GM12801 (cell line): ENCODE data around the gene NCLN.

ENCODE experiments used
- TF ChIP-seq, protein P1 (sequence below): IDR thresholded peaks from one replicate; pipeline ENCODE4 v1.5.1; 2011; ENCODE audit warnings: control low read depth; ENCODE audit not compliant: insufficient read length; ENCODE audit errors: extremely low read depth

The NCLN gene, protein sequence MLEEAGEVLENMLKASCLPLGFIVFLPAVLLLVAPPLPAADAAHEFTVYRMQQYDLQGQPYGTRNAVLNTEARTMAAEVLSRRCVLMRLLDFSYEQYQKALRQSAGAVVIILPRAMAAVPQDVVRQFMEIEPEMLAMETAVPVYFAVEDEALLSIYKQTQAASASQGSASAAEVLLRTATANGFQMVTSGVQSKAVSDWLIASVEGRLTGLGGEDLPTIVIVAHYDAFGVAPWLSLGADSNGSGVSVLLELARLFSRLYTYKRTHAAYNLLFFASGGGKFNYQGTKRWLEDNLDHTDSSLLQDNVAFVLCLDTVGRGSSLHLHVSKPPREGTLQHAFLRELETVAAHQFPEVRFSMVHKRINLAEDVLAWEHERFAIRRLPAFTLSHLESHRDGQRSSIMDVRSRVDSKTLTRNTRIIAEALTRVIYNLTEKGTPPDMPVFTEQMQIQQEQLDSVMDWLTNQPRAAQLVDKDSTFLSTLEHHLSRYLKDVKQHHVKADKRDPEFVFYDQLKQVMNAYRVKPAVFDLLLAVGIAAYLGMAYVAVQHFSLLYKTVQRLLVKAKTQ

DNA sequence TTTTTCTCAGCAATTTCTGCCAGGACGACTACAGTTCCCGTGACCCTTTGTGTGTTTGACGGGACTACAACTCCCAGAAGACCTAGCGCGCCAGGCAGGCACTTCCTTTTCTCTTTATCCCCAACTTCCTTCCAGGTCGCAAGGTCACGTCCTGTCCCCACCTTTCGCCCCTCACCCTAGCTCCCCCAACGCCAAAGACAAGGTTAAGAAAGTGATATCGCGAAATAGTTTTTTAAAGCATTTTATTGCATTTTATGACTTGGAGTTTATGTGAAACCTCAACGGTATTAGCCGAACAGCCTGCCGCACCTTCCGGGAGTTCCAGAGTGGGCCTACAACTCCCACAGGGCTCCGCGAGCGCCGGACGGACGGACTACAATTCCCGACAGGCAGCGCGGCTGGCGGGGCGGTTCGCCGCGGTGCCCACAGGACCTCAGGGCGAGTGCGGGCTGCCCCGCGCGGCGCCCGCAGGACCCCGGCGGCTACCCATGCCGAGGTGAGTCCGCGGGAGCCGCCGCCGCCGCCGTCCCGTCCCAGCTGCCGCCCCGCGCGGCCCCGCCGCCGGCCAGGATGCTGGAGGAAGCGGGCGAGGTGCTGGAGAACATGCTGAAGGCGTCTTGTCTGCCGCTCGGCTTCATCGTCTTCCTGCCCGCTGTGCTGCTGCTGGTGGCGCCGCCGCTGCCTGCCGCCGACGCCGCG, at the start of gene NCLN:
Gene NCLN, plus strand, starts transcription at position 470 of the 699 bp plus-strand sequence. Its CDS starts 101 bp downstream, at position 571.
- TF ChIP-seq, protein P1, sequence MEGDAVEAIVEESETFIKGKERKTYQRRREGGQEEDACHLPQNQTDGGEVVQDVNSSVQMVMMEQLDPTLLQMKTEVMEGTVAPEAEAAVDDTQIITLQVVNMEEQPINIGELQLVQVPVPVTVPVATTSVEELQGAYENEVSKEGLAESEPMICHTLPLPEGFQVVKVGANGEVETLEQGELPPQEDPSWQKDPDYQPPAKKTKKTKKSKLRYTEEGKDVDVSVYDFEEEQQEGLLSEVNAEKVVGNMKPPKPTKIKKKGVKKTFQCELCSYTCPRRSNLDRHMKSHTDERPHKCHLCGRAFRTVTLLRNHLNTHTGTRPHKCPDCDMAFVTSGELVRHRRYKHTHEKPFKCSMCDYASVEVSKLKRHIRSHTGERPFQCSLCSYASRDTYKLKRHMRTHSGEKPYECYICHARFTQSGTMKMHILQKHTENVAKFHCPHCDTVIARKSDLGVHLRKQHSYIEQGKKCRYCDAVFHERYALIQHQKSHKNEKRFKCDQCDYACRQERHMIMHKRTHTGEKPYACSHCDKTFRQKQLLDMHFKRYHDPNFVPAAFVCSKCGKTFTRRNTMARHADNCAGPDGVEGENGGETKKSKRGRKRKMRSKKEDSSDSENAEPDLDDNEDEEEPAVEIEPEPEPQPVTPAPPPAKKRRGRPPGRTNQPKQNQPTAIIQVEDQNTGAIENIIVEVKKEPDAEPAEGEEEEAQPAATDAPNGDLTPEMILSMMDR, result no peak

DNA sequence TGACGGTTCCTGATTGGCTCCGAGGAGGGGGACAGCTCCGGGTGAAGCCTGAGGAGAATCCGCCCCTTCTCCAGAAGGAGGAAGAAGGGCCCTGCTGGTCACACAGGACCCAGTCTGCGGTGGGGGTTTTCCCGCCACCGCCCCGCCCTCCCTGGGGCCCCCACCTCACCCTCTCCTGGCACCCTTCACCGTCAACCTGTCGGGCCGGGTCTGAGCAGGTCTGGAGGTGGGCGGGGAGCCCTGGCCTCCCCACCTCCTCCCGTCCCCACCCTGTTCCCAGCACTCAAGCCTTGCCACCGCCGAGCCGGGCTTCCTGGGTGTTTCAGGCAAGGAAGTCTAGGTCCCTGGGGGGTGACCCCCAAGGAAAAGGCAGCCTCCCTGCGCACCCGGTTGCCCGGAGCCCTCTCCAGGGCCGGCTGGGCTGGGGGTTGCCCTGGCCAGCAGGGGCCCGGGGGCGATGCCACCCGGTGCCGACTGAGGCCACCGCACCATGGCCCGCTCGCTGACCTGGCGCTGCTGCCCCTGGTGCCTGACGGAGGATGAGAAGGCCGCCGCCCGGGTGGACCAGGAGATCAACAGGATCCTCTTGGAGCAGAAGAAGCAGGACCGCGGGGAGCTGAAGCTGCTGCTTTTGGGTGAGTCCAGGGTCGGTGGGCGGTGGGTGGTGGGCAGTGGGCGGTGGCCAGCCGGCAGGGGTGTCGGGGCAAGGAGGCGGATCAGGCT, 49.6 kb upstream of the NCLN start, which contains the start of gene GNA15:
Gene GNA15, plus strand, starts transcription at position 73 of the 723 bp plus-strand sequence. Its CDS starts 418 bp downstream, at position 491.
- TF ChIP-seq, protein P1, result no peak

DNA sequence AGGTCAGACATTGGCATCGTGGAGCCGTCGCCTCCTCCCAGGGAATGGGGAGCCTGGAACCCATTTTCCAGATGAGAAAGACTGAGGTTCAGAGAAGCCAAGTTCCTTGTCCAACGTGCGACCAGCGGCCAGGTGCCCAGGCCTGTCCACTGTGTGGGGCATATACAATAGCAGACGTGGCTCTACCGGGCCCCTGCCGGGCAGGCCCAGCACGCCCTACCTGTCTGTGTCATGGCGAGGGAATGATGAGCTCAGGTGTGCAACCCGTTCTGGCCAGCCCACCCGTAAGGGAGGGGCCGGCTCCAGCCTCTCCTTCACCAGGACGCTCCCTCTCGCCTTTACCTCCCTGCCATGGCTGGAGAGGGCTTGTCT, 49.1 kb upstream of the NCLN start:
- TF ChIP-seq, protein P1, result no peak

DNA sequence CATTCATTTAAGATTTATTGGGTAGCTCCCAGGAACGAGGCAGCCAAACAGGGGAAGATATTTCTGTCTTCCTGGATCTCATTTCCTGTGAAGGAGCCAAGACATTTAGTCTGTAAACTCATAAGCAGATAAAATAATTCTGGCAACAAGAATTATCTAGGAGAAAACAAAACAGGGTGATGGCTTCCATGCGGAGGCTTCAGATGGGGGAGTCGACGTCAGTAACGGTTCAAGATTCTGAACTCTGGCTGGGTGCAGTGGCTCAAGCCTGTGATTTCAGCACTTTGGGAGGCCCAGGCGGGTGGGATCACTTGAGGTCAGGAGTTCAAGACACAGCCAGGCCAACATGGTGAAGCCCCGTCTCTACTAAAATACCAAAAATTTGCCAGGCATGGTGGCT, 48.6 kb upstream of the NCLN start:
- TF ChIP-seq, protein P1, result no peak

DNA sequence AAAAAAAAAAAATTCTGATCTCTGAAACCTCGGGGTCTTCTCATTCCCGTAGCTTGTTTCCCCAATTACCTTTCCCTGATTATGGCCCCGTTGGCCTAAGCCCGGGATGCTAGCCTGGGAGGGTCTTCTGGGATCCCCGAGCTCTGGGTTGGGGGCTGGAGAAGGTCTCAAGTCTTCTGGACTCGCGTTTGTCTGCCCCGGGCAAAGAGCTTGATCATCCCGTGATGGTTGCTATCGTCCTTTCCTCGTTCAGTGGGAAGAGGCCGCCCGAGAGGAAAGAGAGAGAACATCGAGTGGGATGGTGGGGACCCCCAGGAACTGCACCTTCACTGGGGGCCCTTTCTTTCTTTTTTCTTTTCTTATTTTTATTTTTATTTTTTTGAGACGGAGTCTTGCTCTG, 47.5 kb upstream of the NCLN start:
- TF ChIP-seq, protein P1, result no peak

DNA sequence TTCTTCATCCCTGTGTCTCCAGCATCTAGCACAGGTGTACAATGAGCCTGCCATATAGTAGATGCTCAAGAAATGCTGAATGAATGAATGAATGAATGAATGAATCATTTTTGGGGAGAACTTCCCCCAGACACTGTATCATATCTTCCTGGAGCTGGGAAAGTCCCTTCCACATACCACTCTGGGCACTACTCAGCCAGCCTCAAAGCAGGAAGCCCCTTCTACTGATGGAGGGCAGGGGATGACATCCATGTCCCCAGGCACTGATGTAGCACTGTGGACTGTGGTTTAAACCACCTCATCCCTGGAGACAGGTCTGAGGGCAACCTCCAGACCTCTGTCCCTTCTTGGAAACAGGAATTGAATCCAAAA, 45.1 kb upstream of the NCLN start:
- TF ChIP-seq, protein P1, result no peak

DNA sequence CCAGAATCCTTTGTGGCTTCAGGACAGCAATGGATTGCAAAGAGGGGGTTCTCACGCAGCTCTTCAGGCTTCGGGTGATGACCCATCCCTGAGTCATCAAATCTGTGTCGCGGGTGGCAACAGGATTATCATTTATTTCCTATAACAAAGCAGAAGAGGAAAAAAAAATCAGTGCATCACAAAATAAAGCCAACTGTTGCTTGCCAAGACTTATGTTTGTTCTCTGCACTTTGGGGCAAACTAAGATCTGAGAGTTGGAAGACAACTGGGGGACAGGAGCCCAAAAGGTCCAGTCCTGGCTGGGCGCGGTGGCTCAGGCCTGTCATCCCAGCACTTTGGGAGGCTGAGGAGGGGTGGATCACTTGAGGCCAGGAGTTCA, 43.4 kb upstream of the NCLN start:
- TF ChIP-seq, protein P1, result no peak
